Sciatic nerve (tissue), 2 donors: Measurements from ENCODE around the gene ALG12. TPM values are rescaled to one million over a fixed set of nuclear protein-coding genes. Genes with fewer than 3 reads are reported as not detected.
A peak's percentile ranks its signal among the peaks of the same experiment; 100 is the strongest.

ENCODE experiments used
- ATAC-seq: fragments of 200-7000 bp; cut with Tn5 transposase; one replicate; pipeline ENCODE4 v1.9.1; 2020; ENCODE audit warnings: mild to moderate bottlenecking, moderate library complexity
- DNase-seq: peaks from one replicate; pipeline ENCODE4 v3.0.0-alpha.2; 2020; ENCODE audit warnings: low spot score
- intact Hi-C: fragments of 100-400 bp; cut with DNase I; formaldehyde crosslinking; loops from one replicate; pipeline ENCODE4 v1.14.2; 2022
- total RNA-seq: library from RNA; stranded (reverse); fragmentation: NEBNext Ultra II Directional; extraction: Animal tissue kit (Norgen Biotek cat#: 25700); gene quantifications from one replicate; pipeline ENCODE4 v1.2.1, GENCODE V29; 2021
- donor health status: DM: no; HTN: no; CAD: no.
- donor health status: DM: no; HTN: no; CAD: no.

ALG12 gene
- total RNA-seq, 1 donor from 2014 or later, result 13.6 TPM

- intact Hi-C loops, result no loop called here
- DNase-seq, result no peak
- ATAC-seq, result no peak
Measured at GRCh38 chr22:49958931-49959781, 40.9 kb upstream of the ALG12 start.

GRCh38 chr22:49958366-49958921 lies 40.2 kb upstream of the ALG12 start:
- intact Hi-C loops, result no loop called here
- ATAC-seq (no peak), DNase-seq (no peak)

GRCh38 chr22:49957826-49958365 lies 39.7 kb upstream of the ALG12 start:
- no peak for DNase-seq
- intact Hi-C loops, result no loop called here
- no peak for ATAC-seq

- DNase-seq, result no peak
- intact Hi-C loops, result no loop called here
- no peak for ATAC-seq
Measured at GRCh38 chr22:49956914-49957825, 38.9 kb upstream of the ALG12 start.

- DNase-seq, result no peak
- intact Hi-C loops, result no loop called here
- peak; percentile 29 for ATAC-seq
Measured at GRCh38 chr22:49956418-49956770, 38.2 kb upstream of the ALG12 start.

- ATAC-seq (no peak), DNase-seq (no peak)
- intact Hi-C loops, result no loop called here
Measured at GRCh38 chr22:49955581-49956417, 37.6 kb upstream of the ALG12 start.

GRCh38 chr22:49954991-49955580 lies 36.8 kb upstream of the ALG12 start:
- intact Hi-C loops, result no loop called here
- ATAC-seq (no peak), DNase-seq (no peak)

- ATAC-seq, result no peak
- intact Hi-C loops, result no loop called here
- DNase-seq, result no peak
Measured at GRCh38 chr22:49954354-49954753, 36.1 kb upstream of the ALG12 start.

- ATAC-seq (no peak), DNase-seq (no peak)
- intact Hi-C loops, result no loop called here
Measured at GRCh38 chr22:49953680-49954344, 35.6 kb upstream of the ALG12 start.

GRCh38 chr22:49953027-49953679 lies 34.9 kb upstream of the ALG12 start:
- ATAC-seq, result no peak
- no peak for DNase-seq
- intact Hi-C loops, result no loop called here

GRCh38 chr22:49951986-49952896 lies 34.0 kb upstream of the ALG12 start:
- DNase-seq, result no peak
- intact Hi-C loops, result no loop called here
- ATAC-seq, result no peak

GRCh38 chr22:49951678-49951985 lies 33.4 kb upstream of the ALG12 start:
- intact Hi-C loops, result no loop called here
- DNase-seq, result no peak
- ATAC-seq, result no peak

GRCh38 chr22:49951000-49951677 lies 32.9 kb upstream of the ALG12 start:
- intact Hi-C loops, result no loop called here
- ATAC-seq (no peak), DNase-seq (no peak)

- ATAC-seq (no peak), DNase-seq (no peak)
- intact Hi-C loops, result no loop called here
Measured at GRCh38 chr22:49950396-49950994, 32.3 kb upstream of the ALG12 start.

- ATAC-seq (no peak), DNase-seq (no peak)
- intact Hi-C loops, result no loop called here
Measured at GRCh38 chr22:49949914-49950292, 31.7 kb upstream of the ALG12 start.
